22Rv1 (cell line): ENCODE measurements around the gene ADIPOR2.
A peak's percentile ranks its signal among the peaks of the same experiment; 100 is the strongest.

Experiments
- H3K27ac ChIP-seq: fragments of 450-650 bp; 2 replicates; pipeline ENCODE4 v1.5.1; 2017
- CTCF ChIP-seq: fragments of 450-650 bp; IDR thresholded peaks from 2 replicates; pipeline ENCODE4 v1.5.1; 2017; ENCODE audit warnings: mild to moderate bottlenecking
- ZFX ChIP-seq: fragments of 450-650 bp; IDR thresholded peaks from 2 replicates; pipeline ENCODE4 v1.6.1; 2017; ENCODE audit warnings: antibody characterized with exemption, borderline replicate concordance

ADIPOR2 gene

GRCh38 chr12:1657688-1658087 lies 33.2 kb upstream of the ADIPOR2 start:
- H3K27ac ChIP-seq = no peak overlapping the region
- TF ChIP-seq ZFX = no peak
- TF ChIP-seq CTCF = no peak

GRCh38 chr12:1660304-1661187 lies 30.3 kb upstream of the ADIPOR2 start:
- no peak overlapping the region for H3K27ac ChIP-seq
- TF ChIP-seq CTCF (no peak), ZFX (no peak)

GRCh38 chr12:1661553-1662335 lies 29.1 kb upstream of the ADIPOR2 start:
- TF ChIP-seq CTCF (no peak), ZFX (no peak)
- no peak overlapping the region for H3K27ac ChIP-seq

- TF ChIP-seq ZFX (no peak), CTCF (peak; percentile 37)
- H3K27ac ChIP-seq = 0 out of 2 replicates have a peak overlapping the region, but pooled peaks have one; percentile 31
Observed at GRCh38 chr12:1662761-1663439, 28.0 kb upstream of the ADIPOR2 start.

GRCh38 chr12:1663440-1664132 lies 27.3 kb upstream of the ADIPOR2 start:
- TF ChIP-seq CTCF = no peak; the same call in 1 of the 2 replicates
- no peak for TF ChIP-seq ZFX
- 0 out of 2 replicates have a peak overlapping the region, but pooled peaks have one; percentile 31 for H3K27ac ChIP-seq

GRCh38 chr12:1665366-1665765 lies 25.5 kb upstream of the ADIPOR2 start:
- no peak for TF ChIP-seq ZFX
- no peak for TF ChIP-seq CTCF

More at GRCh38 chr12:1665366-1665765, 25.5 kb upstream of the ADIPOR2 start:
- no peak overlapping the region; the same call in 1 of the 2 replicates for H3K27ac ChIP-seq
